ENCODE data around the gene MAEA.

DNA sequence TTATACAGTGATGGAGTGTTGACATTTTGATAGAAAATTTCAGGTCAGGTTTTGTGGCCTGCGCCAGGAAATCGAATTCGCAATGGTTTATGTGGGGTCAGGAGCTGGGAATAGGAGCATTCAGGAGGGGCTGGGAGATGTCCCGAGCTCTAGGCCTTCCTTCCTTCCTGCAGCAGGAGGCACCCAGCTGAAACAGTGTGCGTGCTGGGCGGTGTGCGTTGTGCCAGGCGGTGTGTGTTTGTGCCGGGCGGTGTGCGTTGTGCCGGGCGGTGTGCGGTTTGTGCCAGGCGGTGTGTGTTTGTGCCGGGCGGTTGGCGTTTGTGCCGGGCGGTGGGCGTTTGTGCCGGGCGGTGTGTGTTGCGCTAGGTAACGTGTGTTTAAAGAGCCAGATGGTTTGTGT lies 59.1 kb downstream of the MAEA start:
- TF ChIP-seq POLR2AphosphoS5 (IDR thresholded peaks at IDR 0.05; ENCODE audit: insufficient read depth in 1 of 2, low read depth in 1 of 2) (no peak), CTCF (IDR thresholded peaks at IDR 0.05) (no peak)
